ENCODE results near the gene KRTAP10-4. TPM values are rescaled to one million over a fixed set of nuclear protein-coding genes. Genes with fewer than 3 reads are reported as not detected.
"Not testable (repeated sequence)": the region's sequence is repeated elsewhere in the genome, so short reads cannot be mapped to it uniquely, and the experiment has no call there.

KRTAP10-4 gene
- total RNA-seq, 1 donor from 2014 or later: not detected

- intact Hi-C loops (cut with micrococcal nuclease): no loop called here
Measured at GRCh38 chr21:44534688-44535087, 38.8 kb upstream of the KRTAP10-4 start.

- intact Hi-C loops (cut with micrococcal nuclease): no loop called here
Measured at GRCh38 chr21:44535963-44536362, 37.6 kb upstream of the KRTAP10-4 start.

- intact Hi-C loops (cut with micrococcal nuclease): no loop called here
Measured at GRCh38 chr21:44537930-44538911, 35.3 kb upstream of the KRTAP10-4 start.

- intact Hi-C loops (cut with micrococcal nuclease): no loop called here
Measured at GRCh38 chr21:44539046-44539445, 34.5 kb upstream of the KRTAP10-4 start.

- intact Hi-C loops (cut with micrococcal nuclease): no loop called here
Measured at GRCh38 chr21:44539991-44540666, 33.4 kb upstream of the KRTAP10-4 start, which contains the start of gene KRTAP10-1. TSS of gene KRTAP10-1 (minus strand) at chr21:44540195. CDS start at chr21:44540150, 45 bp downstream.

- intact Hi-C loops (cut with micrococcal nuclease): no loop called here
Measured at GRCh38 chr21:44540741-44541288, 32.7 kb upstream of the KRTAP10-4 start.

GRCh38 chr21:44542716-44543115 lies 30.8 kb upstream of the KRTAP10-4 start:
- intact Hi-C loops (cut with micrococcal nuclease): no loop called here

GRCh38 chr21:44544566-44544965 lies 29.0 kb upstream of the KRTAP10-4 start:
- intact Hi-C loops (cut with micrococcal nuclease): no loop called here

- intact Hi-C loops (cut with micrococcal nuclease): no loop called here
Measured at GRCh38 chr21:44547656-44548331, 25.7 kb upstream of the KRTAP10-4 start.

- intact Hi-C loops (cut with micrococcal nuclease): no loop called here
Measured at GRCh38 chr21:44548381-44548780, 25.1 kb upstream of the KRTAP10-4 start.

- intact Hi-C loops (cut with micrococcal nuclease): no loop called here
Measured at GRCh38 chr21:44548922-44549321, 24.6 kb upstream of the KRTAP10-4 start.

- intact Hi-C loops (cut with micrococcal nuclease): no loop called here
Measured at GRCh38 chr21:44549525-44550211, 23.9 kb upstream of the KRTAP10-4 start.

- intact Hi-C loops (cut with micrococcal nuclease): not testable (repeated sequence)
Measured at GRCh38 chr21:44550285-44550684, 23.2 kb upstream of the KRTAP10-4 start.

GRCh38 chr21:44550807-44551206 lies 22.7 kb upstream of the KRTAP10-4 start:
- intact Hi-C loops (cut with micrococcal nuclease): no loop called here

GRCh38 chr21:44551340-44551961 lies 22.1 kb upstream of the KRTAP10-4 start, which contains the start of gene KRTAP10-2:
TSS of gene KRTAP10-2 (minus strand) at chr21:44551505. CDS start at chr21:44551458, 47 bp downstream.
- intact Hi-C loops (cut with micrococcal nuclease): no loop called here

- intact Hi-C loops (cut with micrococcal nuclease): no loop called here
Measured at GRCh38 chr21:44552136-44552535, 21.4 kb upstream of the KRTAP10-4 start.

- intact Hi-C loops (cut with micrococcal nuclease): no loop called here
Measured at GRCh38 chr21:44552681-44553080, 20.8 kb upstream of the KRTAP10-4 start.

- intact Hi-C loops (cut with micrococcal nuclease): no loop called here
Measured at GRCh38 chr21:44555200-44555875, 18.2 kb upstream of the KRTAP10-4 start.

- intact Hi-C loops (cut with micrococcal nuclease): no loop called here
Measured at GRCh38 chr21:44556879-44557278, 16.6 kb upstream of the KRTAP10-4 start.
